ENCODE data around the gene CXCL10.

CXCL10 gene

DNA sequence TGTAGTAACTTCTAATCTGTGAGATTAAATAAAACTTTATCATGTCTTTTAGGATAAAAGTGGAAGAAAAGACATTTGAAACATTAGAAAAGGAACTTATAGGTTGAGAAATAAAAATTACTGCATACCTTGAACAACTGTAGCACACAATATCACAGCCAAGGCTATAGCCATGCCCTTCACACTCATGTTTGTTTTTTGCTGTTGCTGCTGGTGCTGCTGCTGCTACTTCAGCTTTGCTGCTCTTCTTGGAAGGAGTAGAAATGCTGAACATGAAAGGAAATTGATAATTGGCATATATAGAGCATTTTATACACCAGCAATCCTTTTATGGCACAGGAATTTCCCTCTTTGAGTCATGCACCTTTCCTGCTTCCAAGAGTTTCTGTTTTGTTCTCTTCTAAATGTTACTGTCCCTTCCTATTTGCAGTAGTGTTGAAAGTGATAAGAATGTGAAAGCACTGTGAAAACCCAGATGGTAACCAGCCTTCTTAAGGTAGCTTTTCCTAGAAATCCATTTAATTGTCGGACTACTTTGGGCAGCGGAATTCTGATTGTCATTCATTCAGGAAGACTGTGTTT is 12.6 kb upstream of the CXCL10 start, which contains the start of gene CXCL11:
TSS of gene CXCL11 (minus strand) at position 272 of the 582 bp plus-strand sequence. CDS start at position 189, 83 bp downstream.
- H3K27ac ChIP-seq, result no peak within 1 kb of the TSS
- H3K36me3 ChIP-seq, result no peaks in the 10 kb centered on the region
- H3K4me1 ChIP-seq (ENCODE audit: control insufficient read depth in 1 of 2, insufficient read depth in 1 of 2, low read depth in 1 of 2, low read length in 1 of 2), result peaks cover 0 to 9% of the 10 kb centered on the region in 2 experiments
- peaks cover 3% of the 10 kb centered on the region for H3K27me3 ChIP-seq
- H3K9me3 ChIP-seq, result no peaks in the 10 kb centered on the region
- no peak within 1 kb of the TSS for H3K4me3 ChIP-seq (ENCODE audit: low read depth in 1 of 2, low read length in 1 of 2)
- TF ChIP-seq, protein P1, sequence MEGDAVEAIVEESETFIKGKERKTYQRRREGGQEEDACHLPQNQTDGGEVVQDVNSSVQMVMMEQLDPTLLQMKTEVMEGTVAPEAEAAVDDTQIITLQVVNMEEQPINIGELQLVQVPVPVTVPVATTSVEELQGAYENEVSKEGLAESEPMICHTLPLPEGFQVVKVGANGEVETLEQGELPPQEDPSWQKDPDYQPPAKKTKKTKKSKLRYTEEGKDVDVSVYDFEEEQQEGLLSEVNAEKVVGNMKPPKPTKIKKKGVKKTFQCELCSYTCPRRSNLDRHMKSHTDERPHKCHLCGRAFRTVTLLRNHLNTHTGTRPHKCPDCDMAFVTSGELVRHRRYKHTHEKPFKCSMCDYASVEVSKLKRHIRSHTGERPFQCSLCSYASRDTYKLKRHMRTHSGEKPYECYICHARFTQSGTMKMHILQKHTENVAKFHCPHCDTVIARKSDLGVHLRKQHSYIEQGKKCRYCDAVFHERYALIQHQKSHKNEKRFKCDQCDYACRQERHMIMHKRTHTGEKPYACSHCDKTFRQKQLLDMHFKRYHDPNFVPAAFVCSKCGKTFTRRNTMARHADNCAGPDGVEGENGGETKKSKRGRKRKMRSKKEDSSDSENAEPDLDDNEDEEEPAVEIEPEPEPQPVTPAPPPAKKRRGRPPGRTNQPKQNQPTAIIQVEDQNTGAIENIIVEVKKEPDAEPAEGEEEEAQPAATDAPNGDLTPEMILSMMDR (IDR thresholded peaks at IDR 0.05), result no peak

DNA sequence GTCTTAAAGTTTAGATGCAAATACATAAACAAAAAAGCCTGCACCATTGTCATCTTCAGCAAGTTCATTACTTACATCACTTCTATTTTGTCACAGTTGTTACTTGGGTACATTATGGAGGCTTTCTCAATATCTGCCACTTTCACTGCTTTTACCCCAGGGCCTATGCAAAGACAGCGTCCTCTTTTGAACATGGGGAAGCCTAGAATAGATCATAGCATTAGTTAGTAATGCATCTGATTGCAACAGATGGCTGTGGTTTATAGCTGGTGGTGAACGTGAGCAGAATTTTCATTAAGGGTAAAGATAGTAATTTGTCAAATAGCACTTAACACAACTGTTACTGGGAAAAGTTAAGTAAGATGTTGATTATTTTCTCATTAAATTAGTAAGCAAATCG is 11.8 kb upstream of the CXCL10 start:
- Histone ChIP-seq H3K9me3 (no peaks in the 10 kb centered on the region), H3K4me1 (ENCODE audit: control insufficient read depth in 1 of 2, insufficient read depth in 1 of 2, low read depth in 1 of 2, low read length in 1 of 2) (peaks cover 0 to 9% of the 10 kb centered on the region in 2 experiments), H3K27me3 (no peaks in the 10 kb centered on the region), H3K4me3 (ENCODE audit: low read depth in 1 of 2, low read length in 1 of 2) (no peak overlapping the region), H3K36me3 (no peaks in the 10 kb centered on the region), H3K27ac (no peak overlapping the region)
- TF ChIP-seq, protein P1 (IDR thresholded peaks at IDR 0.05), result no peak

DNA sequence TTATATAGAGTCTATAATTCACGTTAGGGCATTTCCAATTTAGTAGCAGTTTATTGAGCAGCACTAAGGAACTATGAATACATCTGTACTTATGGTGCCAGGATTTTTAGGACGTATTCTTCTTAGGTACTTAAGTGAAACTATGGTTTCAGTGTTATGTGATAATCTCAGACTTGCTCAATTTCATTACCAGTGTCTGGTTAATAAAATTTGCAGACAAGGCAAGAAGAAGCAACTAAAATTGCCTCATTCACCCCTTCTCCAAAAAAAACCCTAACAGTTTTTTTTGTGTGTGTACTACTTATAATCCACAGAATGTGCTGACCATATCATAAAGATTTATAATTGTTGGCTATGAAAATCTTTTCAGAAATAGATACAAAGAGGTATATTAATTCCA is 6.0 kb upstream of the CXCL10 start:
- TF ChIP-seq, protein P1 (IDR thresholded peaks at IDR 0.05), result no peak
- Histone ChIP-seq H3K9me3 (no peaks in the 10 kb centered on the region), H3K27ac (no peak overlapping the region), H3K4me3 (ENCODE audit: low read depth in 1 of 2, low read length in 1 of 2) (no peak overlapping the region), H3K4me1 (ENCODE audit: control insufficient read depth in 1 of 2, insufficient read depth in 1 of 2, low read depth in 1 of 2, low read length in 1 of 2) (peaks cover 6 to 7% of the 10 kb centered on the region in 2 experiments), H3K36me3 (no peaks in the 10 kb centered on the region), H3K27me3 (no peaks in the 10 kb centered on the region)

DNA sequence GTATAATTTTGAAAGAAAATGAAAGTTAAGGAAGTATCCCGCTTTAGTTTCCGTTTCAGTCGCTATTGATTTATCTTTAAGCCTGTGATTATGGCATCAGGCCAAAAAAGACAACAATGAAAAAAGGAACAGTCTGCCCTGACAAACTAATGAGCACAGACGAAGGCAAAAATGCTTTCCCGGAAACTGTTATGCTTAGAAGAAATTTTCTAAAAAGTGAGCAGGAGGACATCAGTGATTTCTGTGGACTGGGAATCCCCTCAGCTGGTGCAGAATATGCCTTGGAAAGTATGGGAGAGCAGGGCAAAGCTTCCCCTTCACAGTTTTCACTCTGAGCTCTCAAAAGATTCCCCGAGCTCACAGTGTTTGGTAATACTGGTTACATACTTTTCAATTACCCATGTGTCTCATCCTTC is 5.1 kb upstream of the CXCL10 start:
- no peak overlapping the region for H3K4me3 ChIP-seq (ENCODE audit: low read depth in 1 of 2, low read length in 1 of 2)
- H3K27ac ChIP-seq, result no peak overlapping the region
- H3K36me3 ChIP-seq, result no peaks in the 10 kb centered on the region
- peaks cover 6 to 7% of the 10 kb centered on the region in 2 experiments for H3K4me1 ChIP-seq (ENCODE audit: control insufficient read depth in 1 of 2, insufficient read depth in 1 of 2, low read depth in 1 of 2, low read length in 1 of 2)
- TF ChIP-seq, protein P1 (IDR thresholded peaks at IDR 0.05), result no peak
- no peaks in the 10 kb centered on the region for H3K27me3 ChIP-seq
- H3K9me3 ChIP-seq, result no peaks in the 10 kb centered on the region

DNA sequence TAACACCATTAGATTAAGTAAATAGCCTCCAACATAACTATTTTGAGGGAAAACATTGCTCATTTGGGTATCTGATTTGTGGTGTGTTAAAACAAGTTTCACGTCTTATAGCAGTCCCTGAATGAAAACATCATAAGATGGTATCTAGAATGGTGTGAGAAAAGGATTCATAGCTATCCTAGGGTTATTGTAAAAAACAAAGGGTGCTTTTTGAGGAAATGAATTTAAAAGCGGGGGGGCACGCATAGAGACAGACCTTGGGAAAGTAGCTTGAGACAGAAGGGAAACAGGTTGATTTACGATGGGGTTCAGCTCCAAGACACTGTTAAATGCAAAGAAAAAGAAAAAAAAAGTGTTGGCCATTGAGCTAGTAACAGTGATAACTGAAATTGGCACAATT is 768 bp upstream of the CXCL10 start:
- H3K4me1 ChIP-seq (ENCODE audit: control insufficient read depth in 1 of 2, insufficient read depth in 1 of 2, low read depth in 1 of 2, low read length in 1 of 2), result peaks cover 6 to 7% of the 10 kb centered on the region in 2 experiments

More for the DNA sequence above, 768 bp upstream of the CXCL10 start:
- no peaks in the 10 kb centered on the region for H3K9me3 ChIP-seq
- H3K27ac ChIP-seq, result no peak overlapping the region
- no peaks in the 10 kb centered on the region for H3K27me3 ChIP-seq
- H3K36me3 ChIP-seq, result no peaks in the 10 kb centered on the region
- TF ChIP-seq, protein P1 (IDR thresholded peaks at IDR 0.05), result no peak
- H3K4me3 ChIP-seq (ENCODE audit: low read depth in 1 of 2, low read length in 1 of 2), result no peak overlapping the region

Measured in neutrophil (primary cell).